T47D (cell line): ENCODE measurements around the gene ABHD4.

Experiments
- DNase-seq, 2 experiments: peaks; one replicate each; pipeline versions ENCODE4 v3.0.0 to v3.0.0-alpha.2; 2011 to 2012; ENCODE audit warnings: low read depth in 1 of 2, low spot score in 1 of 2
- JUND ChIP-seq: IDR thresholded peaks from 2 replicates; pipeline ENCODE4 v1.6.1; 2012; ENCODE audit warnings: low read depth
- in situ Hi-C: cut with HindIII; loops from 2 replicates; pipeline ENCODE4 v1.10.0; 2016; ENCODE audit warnings: low sequenced_read_pairs, low pct_unique_long_range_greater_than_20kb

Gene ABHD4

DNA sequence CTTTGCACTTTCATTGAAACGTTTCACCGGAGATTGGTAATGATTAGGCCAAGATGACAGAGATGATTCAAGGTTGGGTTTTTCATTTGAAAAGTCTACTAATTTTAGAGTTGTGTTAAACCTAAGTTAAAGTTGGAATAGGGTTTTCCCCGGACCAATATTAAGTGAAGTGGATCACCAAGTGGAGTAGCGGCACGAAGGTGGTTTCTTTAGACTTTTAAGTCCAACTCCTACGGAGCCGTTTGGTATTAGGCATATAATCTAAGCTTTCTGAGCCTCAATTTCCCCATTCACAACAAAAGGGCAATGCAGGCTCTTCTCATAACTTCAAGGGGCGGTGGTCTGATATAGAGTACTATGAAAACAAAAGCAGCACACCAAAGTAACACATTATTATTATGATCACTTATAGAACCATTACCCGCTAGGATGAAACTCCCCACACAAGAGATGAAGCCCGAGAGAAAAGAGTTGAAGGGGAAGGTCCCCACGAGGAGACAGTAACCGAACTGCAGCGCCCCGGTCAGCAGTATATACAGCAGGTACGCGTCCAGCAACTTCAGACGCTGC, 9.5 kb upstream of the ABHD4 start:
- DNase-seq: no peak
- TF ChIP-seq JUND: no peak
- in situ Hi-C loops: no loop called here

- TF ChIP-seq JUND: no peak
- in situ Hi-C loops: no loop called here
- peak; percentile 93 to 98 for DNase-seq
These were observed 8.8 kb upstream of the ABHD4 start, which contains the start of gene DAD1 for GRCh38 chr14:22589096-22589839. Gene DAD1, minus strand, starts transcription at chr14:22589224. Its CDS starts 67 bp downstream, at chr14:22589157.

DNA sequence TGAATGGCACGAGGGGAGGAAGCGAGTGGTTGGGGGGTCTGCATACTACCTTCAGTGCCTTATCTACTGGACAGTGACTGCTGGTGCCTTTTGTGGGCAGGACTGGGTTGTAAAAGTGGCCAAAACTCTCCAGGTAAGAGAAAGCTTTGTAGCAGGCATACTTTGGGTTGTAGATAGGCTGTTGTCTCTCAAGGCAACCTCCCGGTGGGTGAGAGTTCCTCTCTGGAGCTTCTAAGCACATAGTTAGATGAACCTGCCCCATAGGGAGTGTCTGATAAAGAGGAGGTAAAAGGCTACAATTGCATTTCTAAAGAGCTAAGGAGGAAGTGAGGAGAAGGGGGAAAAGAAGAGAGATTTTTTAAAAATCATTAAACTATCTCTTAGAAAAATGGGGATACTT, 4.9 kb upstream of the ABHD4 start:
- no peak for DNase-seq
- in situ Hi-C loops: no loop called here
- no peak for TF ChIP-seq JUND

DNA sequence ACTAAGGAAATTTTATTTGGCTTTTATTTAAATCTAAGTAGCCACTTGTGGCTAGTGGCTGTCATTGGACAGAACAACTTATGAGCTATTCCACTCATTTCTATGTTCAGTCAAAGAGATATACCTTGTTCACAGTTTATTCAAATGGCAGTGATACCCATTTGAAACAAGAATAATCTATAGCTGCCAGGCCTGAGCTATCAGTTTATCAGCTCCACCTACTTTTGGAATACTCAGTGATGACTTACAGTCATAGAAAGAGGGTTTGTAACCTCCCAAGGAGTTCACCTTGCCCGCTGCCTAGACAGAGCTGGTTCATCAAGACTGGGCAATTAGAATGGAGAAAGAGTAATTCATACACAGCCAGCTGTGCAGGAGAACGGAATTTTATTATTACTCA, 4.5 kb upstream of the ABHD4 start:
- no peak for TF ChIP-seq JUND
- DNase-seq: no peak
- in situ Hi-C loops: no loop called here

DNA sequence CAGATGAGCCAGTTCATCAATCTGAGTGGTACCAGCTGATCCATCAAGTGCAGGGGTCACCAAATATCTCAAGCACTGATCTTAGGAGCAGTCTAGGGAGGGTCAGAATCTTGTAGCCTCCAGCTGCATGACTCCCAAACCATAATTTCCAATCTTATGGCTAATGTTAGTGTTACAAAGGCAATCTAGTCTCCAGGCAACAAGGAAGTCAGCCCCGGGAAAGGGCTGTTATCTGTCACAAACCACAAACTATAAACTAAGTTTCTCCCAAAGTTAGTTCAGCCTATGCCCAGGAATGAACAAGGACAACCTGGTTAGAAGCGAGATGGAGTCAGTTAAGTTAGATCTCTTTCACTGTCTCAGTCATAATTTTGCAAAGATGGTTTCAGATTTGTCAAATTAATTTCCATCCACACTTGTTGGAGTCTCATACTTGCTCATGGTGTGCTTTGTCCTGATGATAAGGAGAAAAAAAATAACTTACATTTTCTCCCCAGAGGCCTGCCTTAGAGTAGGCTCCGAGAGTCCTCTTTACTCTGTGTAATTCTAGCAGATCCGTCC, 3.9 kb upstream of the ABHD4 start:
- TF ChIP-seq JUND: no peak
- in situ Hi-C loops: no loop called here
- no peak for DNase-seq

DNA sequence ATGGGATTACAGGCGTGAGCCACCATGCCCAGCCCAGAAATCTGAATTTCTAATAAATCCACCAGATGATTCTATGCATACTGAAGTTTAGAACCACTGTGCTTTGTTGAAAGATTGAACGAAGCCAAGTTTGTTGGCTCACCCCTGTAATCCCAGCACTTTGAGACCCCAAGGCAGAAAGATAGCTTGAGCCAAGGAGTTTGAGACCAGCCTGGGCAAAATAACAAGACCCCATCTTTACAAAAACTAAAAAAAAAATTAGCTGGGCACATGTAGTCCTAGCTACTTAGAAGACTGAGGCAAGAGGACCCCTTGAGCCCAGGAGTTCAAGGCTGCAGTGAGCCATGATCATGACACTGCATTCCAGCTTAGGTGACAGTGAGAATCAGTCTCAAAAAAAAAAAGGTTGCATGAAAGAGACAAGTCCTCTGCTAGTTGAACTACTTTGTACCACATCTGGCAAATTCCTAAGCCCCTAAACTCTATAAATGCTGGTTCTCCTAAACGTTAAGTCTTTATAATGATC, 1.7 kb upstream of the ABHD4 start:
- DNase-seq: no peak
- TF ChIP-seq JUND: no peak
- in situ Hi-C loops: no loop called here

- in situ Hi-C loops: no loop called here
- no peak for TF ChIP-seq JUND
- DNase-seq: no peak
These were observed 835 bp upstream of the ABHD4 start for GRCh38 chr14:22597265-22597664.

DNA sequence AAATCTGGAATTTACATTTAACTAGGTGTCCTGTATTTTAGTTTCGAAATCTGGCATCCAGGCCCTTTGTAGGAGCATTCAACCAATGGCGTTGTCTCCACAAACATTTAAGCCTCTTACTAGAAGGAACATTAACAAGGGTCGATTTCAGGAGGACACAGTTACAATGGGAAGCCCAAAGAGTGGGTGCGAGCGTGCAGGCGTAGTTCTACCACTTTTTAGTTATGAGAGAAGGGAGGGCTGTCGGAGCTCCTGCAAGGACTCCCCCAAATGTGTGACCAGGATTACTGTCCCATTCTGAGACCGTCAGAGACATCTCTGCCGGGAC, 365 bp upstream of the ABHD4 start:
- in situ Hi-C loops: no loop called here
- no peak for TF ChIP-seq JUND
- DNase-seq: no peak

DNA sequence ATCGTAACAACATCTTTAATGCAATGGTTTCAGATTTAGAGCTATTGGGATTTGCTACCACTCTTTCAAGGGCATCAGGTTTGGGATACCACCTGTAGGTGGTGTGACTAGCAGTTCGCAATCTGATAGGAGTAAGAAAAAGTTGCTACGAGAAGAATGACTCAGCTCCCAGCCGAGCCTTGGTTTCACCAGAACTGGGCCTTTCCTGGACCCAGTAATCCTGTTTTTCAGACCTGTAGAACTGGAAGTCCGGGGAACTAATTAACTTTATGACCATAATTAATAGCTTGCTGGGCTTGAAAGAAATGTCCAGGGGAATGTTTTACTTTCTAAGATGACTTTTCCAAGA, 770 bp downstream of the ABHD4 start:
- peak; percentile 49 to 50 for DNase-seq
- no peak for TF ChIP-seq JUND
- in situ Hi-C loops: no loop called here

- TF ChIP-seq JUND: no peak
- in situ Hi-C loops: no loop called here
- no peak for DNase-seq
These were observed 1.2 kb downstream of the ABHD4 start for GRCh38 chr14:22599349-22599748.

DNA sequence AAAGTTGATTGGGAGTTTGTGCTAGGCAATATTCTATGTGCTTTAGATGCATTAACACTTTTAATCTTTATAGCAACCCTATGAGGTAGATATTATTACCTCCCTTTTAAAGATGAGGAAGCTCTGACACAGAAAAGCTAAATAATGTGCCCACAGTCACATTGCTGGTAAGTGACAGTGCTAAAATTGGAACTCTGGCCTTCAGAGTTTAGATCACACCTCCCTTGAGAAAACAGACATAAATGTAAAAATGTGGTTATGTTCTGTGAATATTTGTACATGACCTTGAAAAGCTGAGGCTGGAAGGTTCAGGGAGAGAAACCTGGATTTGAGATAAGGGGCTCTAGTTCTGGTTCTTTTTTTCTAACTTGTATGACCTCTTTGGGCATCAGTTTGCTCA, 1.9 kb downstream of the ABHD4 start:
- in situ Hi-C loops: no loop called here
- no peak for TF ChIP-seq JUND
- no peak for DNase-seq

DNA sequence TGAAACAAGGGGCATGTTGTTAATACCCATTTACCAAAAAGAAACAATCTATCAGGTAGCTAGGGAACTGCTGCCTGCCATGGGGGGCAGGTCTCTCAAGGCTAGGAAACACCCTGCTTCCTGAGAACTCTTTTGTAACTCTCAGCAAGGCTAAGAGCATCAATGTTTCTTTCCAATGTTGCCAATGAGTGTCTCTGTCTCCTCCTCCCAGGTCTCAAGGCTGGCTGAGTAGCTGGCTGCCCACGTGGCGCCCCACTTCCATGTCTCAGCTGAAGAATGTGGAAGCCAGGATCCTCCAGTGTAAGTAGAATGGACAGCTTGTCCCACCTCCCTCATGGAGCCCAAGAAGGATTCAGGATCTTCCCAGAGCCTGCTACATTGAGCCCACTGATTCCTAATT, 3.4 kb downstream of the ABHD4 start:
- in situ Hi-C loops: no loop called here
- DNase-seq: no peak

DNA sequence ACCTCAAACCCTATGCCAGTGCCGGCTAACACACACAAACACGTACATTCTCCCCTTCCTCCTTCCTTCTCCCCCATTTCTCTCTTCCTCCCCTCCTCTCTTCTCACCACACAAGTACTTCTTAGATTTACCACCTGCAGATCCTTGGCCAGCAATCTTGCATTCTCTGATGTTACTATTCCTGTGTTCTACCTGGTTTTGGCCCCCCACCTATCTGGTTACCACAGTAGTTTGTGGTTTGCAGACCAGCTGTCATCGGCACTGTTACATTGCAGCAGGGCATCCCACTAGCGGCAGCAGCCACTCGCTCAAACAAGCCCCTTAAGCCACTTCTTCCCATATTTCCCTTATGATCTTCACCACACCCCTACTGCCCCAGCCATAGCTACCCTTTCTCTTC, 3.9 kb downstream of the ABHD4 start:
- in situ Hi-C loops: no loop called here
- TF ChIP-seq JUND: no peak
- no peak for DNase-seq

More for the DNA sequence above, 3.4 kb downstream of the ABHD4 start:
- no peak for TF ChIP-seq JUND

- no peak for TF ChIP-seq JUND
- DNase-seq: no peak
- in situ Hi-C loops: no loop called here
These were observed 4.8 kb downstream of the ABHD4 start for GRCh38 chr14:22602862-22603261.
